IMR-90 (cell line): Measurements from ENCODE around the gene MEGF11. TPM values are rescaled to one million over a fixed set of nuclear protein-coding genes. Genes with fewer than 3 reads are reported as not detected.

Source experiments
- ATAC-seq: fragments of 200-7000 bp; cut with Tn5 transposase; 2 replicates; pipeline ENCODE4 v1.9.1; 2020; ENCODE audit warnings: low read depth, mild to moderate bottlenecking, moderate library complexity
- BruUV-seq: library from RNA; stranded (reverse); fragments of 400-500 nt; replicated peaks from 2 replicates; lab custom pipeline; 2021; lab: Mats Ljungman, UMichigan
- CTCF ChIA-PET: fragments of 300-600 bp; formaldehyde crosslinking; extraction: SDS; loops from one replicate; lab custom pipeline; 2021; ENCODE audit warnings: antibody characterized with exemption; lab: Yijun Ruan, JAX
- POLR2A ChIA-PET: fragments of 300-600 bp; sonication (Branson Sonifier 250); formaldehyde crosslinking; loops from one replicate; lab custom pipeline; 2022; ENCODE audit warnings: antibody characterized with exemption; ENCODE audit not compliant: unreplicated experiment; lab: Charles Lee
- DNase-seq: peaks from one replicate; pipeline ENCODE4 v3.0.0; 2013
- H2AFZ ChIP-seq: replicated peaks from 2 replicates; pipeline ENCODE3; 2013; ENCODE audit warnings: low read length, mild to moderate bottlenecking; ENCODE audit not compliant: poor library complexity
- H2AK5ac ChIP-seq: 2 replicates; pipeline ENCODE4 v1.6.1; 2013; ENCODE audit warnings: low read depth, low read length, inconsistent platforms
- H2AK9ac ChIP-seq: replicated peaks from 2 replicates; pipeline ENCODE3; 2013; ENCODE audit warnings: mild to moderate bottlenecking, low read depth, low read length, moderate library complexity; ENCODE audit not compliant: poor library complexity
- H2BK120ac ChIP-seq: 2 replicates; pipeline ENCODE4 v1.6.1; 2013; ENCODE audit warnings: low read depth, low read length, inconsistent platforms
- H2BK15ac ChIP-seq: 3 replicates; pipeline ENCODE4 v1.6.1; 2013; ENCODE audit warnings: low read depth, low read length, inconsistent platforms
- H2BK20ac ChIP-seq: 2 replicates; pipeline ENCODE4 v1.6.1; 2013; ENCODE audit warnings: low read depth, mild to moderate bottlenecking, inconsistent platforms, low read length, moderate library complexity
- H2BK5ac ChIP-seq: 2 replicates; pipeline ENCODE4 v1.6.1; 2013; ENCODE audit warnings: mild to moderate bottlenecking, low read depth, low read length, inconsistent platforms; ENCODE audit not compliant: poor library complexity, severe bottlenecking
- H3K14ac ChIP-seq: replicated peaks from 2 replicates; pipeline ENCODE4 v1.6.1; 2013; ENCODE audit warnings: low read depth, low read length, inconsistent platforms
- H3K18ac ChIP-seq: 2 replicates; pipeline ENCODE4 v1.6.1; 2013; ENCODE audit warnings: low read depth, low read length, control low read depth
- H3K23ac ChIP-seq: 2 replicates; pipeline ENCODE4 v1.6.1; 2013; ENCODE audit warnings: low read depth, low read length, inconsistent platforms
- H3K27ac ChIP-seq: 2 replicates; pipeline ENCODE4 v1.5.1; 2013; ENCODE audit warnings: mild to moderate bottlenecking, control low read depth, low read length; ENCODE audit not compliant: insufficient read depth
- H3K27me3 ChIP-seq: 2 replicates; pipeline ENCODE4 v1.6.1; 2013; ENCODE audit warnings: low read length; ENCODE audit not compliant: control insufficient read depth, insufficient read depth
- H3K36me3 ChIP-seq: 2 replicates; pipeline ENCODE4 v1.6.1; 2013; ENCODE audit warnings: low read length, mixed read lengths; ENCODE audit not compliant: control insufficient read depth, insufficient read depth
- H3K4ac ChIP-seq: 2 replicates; pipeline ENCODE4 v1.6.1; 2013; ENCODE audit warnings: low read depth, low read length, inconsistent platforms
- H3K4me1 ChIP-seq: 2 replicates; pipeline ENCODE4 v1.6.1; 2013; ENCODE audit warnings: low read length, mixed read lengths; ENCODE audit not compliant: control insufficient read depth, insufficient read depth
- H3K4me2 ChIP-seq: 2 replicates; pipeline ENCODE4 v1.6.1; 2013; ENCODE audit warnings: low read depth, mild to moderate bottlenecking, control low read depth, low read length, moderate library complexity
- H3K4me3 ChIP-seq: 2 replicates; pipeline ENCODE4 v1.5.1; 2013; ENCODE audit warnings: low read depth, mild to moderate bottlenecking, control low read depth, low read length, moderate library complexity; ENCODE audit not compliant: insufficient read depth
- H3K56ac ChIP-seq: 2 replicates; pipeline ENCODE4 v1.6.1; 2013; ENCODE audit warnings: low read length, inconsistent platforms; ENCODE audit not compliant: insufficient read depth; ENCODE audit errors: extremely low read depth
- H3K79me1 ChIP-seq, 2 experiments: 2 replicates each; pipeline ENCODE4 v1.6.1; 2013; ENCODE audit warnings: low read length in 2 of 2, inconsistent platforms in 1 of 2, low read depth in 1 of 2
- H3K9ac ChIP-seq: 2 replicates; pipeline ENCODE4 v1.6.1; 2013; ENCODE audit warnings: low read depth, low read length, control low read depth
- H3K9me1 ChIP-seq: 2 replicates; pipeline ENCODE4 v1.6.1; 2013; ENCODE audit warnings: low read length, inconsistent platforms; ENCODE audit not compliant: insufficient read depth
- H3K9me3 ChIP-seq: 2 replicates; pipeline ENCODE4 v1.6.1; 2013; ENCODE audit warnings: low read length; ENCODE audit not compliant: control insufficient read depth, insufficient read depth
- H4K20me1 ChIP-seq: 2 replicates; pipeline ENCODE4 v1.6.1; 2013; ENCODE audit warnings: low read length, inconsistent platforms; ENCODE audit not compliant: insufficient read depth
- H4K5ac ChIP-seq: 2 replicates; pipeline ENCODE4 v1.6.1; 2013; ENCODE audit warnings: mild to moderate bottlenecking, low read depth, low read length, control low read depth
- H4K8ac ChIP-seq, 2 experiments: 2 replicates each; pipeline ENCODE4 v1.6.1; 2013; ENCODE audit warnings: low read depth in 2 of 2, low read length in 2 of 2, control low read depth in 1 of 2, inconsistent platforms in 1 of 2
- H4K91ac ChIP-seq: 2 replicates; pipeline ENCODE4 v1.6.1; 2013; ENCODE audit warnings: low read depth, low read length, inconsistent platforms; ENCODE audit not compliant: insufficient read depth
- BHLHE40 ChIP-seq: fragments of 150-350 bp; IDR thresholded peaks from 2 replicates; pipeline ENCODE4 v1.6.1; 2016; ENCODE audit warnings: mild to moderate bottlenecking, low read depth, low read length
- CHD1 ChIP-seq: IDR thresholded peaks from 2 replicates; pipeline ENCODE4 v1.6.1; 2012; ENCODE audit warnings: low read depth, low read length, improper control_type of control experiment
- MAFK ChIP-seq: IDR thresholded peaks from 2 replicates; pipeline ENCODE4 v1.6.1; 2012; ENCODE audit warnings: low read depth, low read length, improper control_type of control experiment
- POLR2A ChIP-seq: IDR thresholded peaks from 2 replicates; pipeline ENCODE4 v1.6.1; 2012; ENCODE audit warnings: mild to moderate bottlenecking, low read depth, low read length
- RAD21 ChIP-seq: IDR thresholded peaks from 2 replicates; pipeline ENCODE4 v1.6.1; 2012; ENCODE audit warnings: low read length, improper control_type of control experiment
- RCOR1 ChIP-seq: IDR thresholded peaks from 2 replicates; pipeline ENCODE4 v1.6.1; 2012; ENCODE audit warnings: mild to moderate bottlenecking, low read length, improper control_type of control experiment; ENCODE audit not compliant: insufficient replicate concordance
- WGBS, 2 experiments: methylation state at CpG; one replicate each; pipeline versions ENCODE4 v1.1.5 to v1.1.7; 2013; ENCODE audit warnings: missing lambda C conversion rate in 2 of 2; ENCODE audit not compliant: insufficient read length in 1 of 2; ENCODE audit errors: extremely low coverage in 2 of 2; 5-methylcytosine and 5-hydroxymethylcytosine counted together
- dilution Hi-C: fragments of 300-500 bp; cut with HindIII; formaldehyde crosslinking; loops from one replicate; pipeline ENCODE4 v1.14.3; 2018; ENCODE audit warnings: low sequenced_read_pairs; ENCODE audit not compliant: unreplicated experiment
- in situ Hi-C: fragments of 300-500 bp; cut with MboI; formaldehyde crosslinking; loops from 3 replicates; pipeline ENCODE4 v1.14.3; 2019; ENCODE audit warnings: low sequenced_read_pairs, inconsistent platforms, mixed read lengths
- intact Hi-C: fragments of 100-400 bp; cut with micrococcal nuclease; formaldehyde crosslinking; loops from 2 replicates; pipeline ENCODE4 v1.10.0; 2022
- polyA plus RNA-seq, 3 experiments: library from polyadenylated mRNA; depleted of rRNA; stranded (reverse); fragments of >200 nt; gene quantifications; 2 replicates each; pipeline ENCODE4 v1.2.3, GENCODE V29; 2012; ENCODE audit warnings: low replicate concordance in 1 of 3
- total RNA-seq: library from RNA; depleted of rRNA; stranded (reverse); fragments of >200 nt; gene quantifications from 2 replicates; pipeline ENCODE4 v1.2.3, GENCODE V29; 2012

Gene MEGF11
- total and polyA plus RNA-seq, 2 of the 4 experiments (the other 2 are of a cell fraction) = not detected

DNA sequence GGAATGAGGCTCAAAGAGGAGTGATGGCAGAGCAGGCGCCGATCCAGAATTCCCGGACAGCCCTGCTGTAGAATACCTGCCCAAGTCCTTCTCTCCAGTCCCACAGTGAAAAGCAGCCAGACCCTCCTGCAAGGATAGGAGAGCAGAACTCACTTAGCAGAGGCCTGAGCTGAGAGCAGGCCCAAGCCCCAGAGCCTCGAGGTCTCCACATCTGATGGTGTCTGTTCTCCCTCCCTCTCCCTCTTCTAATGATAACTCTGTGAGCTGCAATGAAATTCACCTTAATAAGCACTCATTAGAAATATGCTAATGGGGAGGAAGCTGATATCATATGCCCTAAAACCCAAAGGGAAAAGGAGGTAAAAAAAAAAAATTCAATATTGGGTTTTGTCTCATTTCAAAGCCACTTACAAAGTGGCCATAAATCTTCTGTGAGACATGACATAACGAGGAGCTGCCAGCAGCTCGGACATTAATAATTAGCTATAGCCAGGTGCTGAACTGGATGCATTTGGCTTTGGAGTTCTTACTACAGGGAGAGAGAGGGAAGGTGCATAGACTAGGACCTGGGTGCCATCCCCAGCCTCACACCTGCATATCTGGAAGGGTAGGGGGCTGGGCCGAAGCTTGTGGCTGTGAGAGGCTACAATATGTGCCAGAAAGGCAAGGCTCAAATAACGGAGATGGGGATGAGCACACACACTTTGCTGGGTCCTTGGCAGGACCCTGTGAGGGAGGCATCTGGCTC lies 108.4 kb downstream of the MEGF11 start:
- H2AK5ac ChIP-seq = no peak overlapping the region
- no CpG with 5 or more reads among the region's 8 CpGs for WGBS, 2 experiments
- no peak overlapping the region for H3K18ac ChIP-seq
- no peak overlapping the region for H3K23ac ChIP-seq
- peaks cover 50% of the 10 kb centered on the region for H3K27me3 ChIP-seq
- BruUV-seq = no TSS peak
- dilution Hi-C loops (no loop called here), in situ Hi-C loops (no loop called here), intact Hi-C loops (no loop called here)
- H3K4me2 ChIP-seq = no peak overlapping the region
- H3K27ac ChIP-seq = no peak overlapping the region
- H4K20me1 ChIP-seq = no peaks in the 10 kb centered on the region
- ChIA-PET CTCF (no interaction called here), POLR2A (no interaction called here)
- no peak overlapping the region for H2BK5ac ChIP-seq
- H3K79me1 ChIP-seq = no peaks in the 10 kb centered on the region
- no peak overlapping the region for H3K4ac ChIP-seq
- H2AFZ ChIP-seq = no peak overlapping the region
- no peak overlapping the region for H3K9ac ChIP-seq
- H4K91ac ChIP-seq = no peak overlapping the region
- H3K36me3 ChIP-seq = no peaks in the 10 kb centered on the region
- no peak overlapping the region for H3K14ac ChIP-seq
- H4K8ac ChIP-seq = no peak overlapping the region
- ATAC-seq (no peak), DNase-seq (no peak)
- H2BK20ac ChIP-seq = no peak overlapping the region
- H2BK120ac ChIP-seq = no peak overlapping the region
- H3K4me1 ChIP-seq = no peaks in the 10 kb centered on the region
- TF ChIP-seq RAD21 (no peak), RCOR1 (no peak), MAFK (no peak), POLR2A (no peak), CHD1 (no peak), BHLHE40 (no peak)
- no peak overlapping the region for H2BK15ac ChIP-seq
- peaks cover 2% of the 10 kb centered on the region; the same call in 1 of the 2 replicates for H3K9me1 ChIP-seq
- no peak overlapping the region for H3K4me3 ChIP-seq
- no peak overlapping the region for H3K56ac ChIP-seq
- H2AK9ac ChIP-seq = no peak overlapping the region
- H4K5ac ChIP-seq = no peak overlapping the region
- H3K9me3 ChIP-seq = no peaks in the 10 kb centered on the region
